Colon (tissue), 2 donors: ENCODE measurements around the gene SH2D3A.
"Not testable (repeated sequence)": the region's sequence is repeated elsewhere in the genome, so short reads cannot be mapped to it uniquely, and the experiment has no call there.

Experiments used
- FAIRE-seq: peaks from 2 replicates; lab custom pipeline; 2012; peaks lifted over from hg19 to GRCh38; lab: Jason Lieb, UNC
- donor health status: control.
- donor health status: control.

The SH2D3A gene

DNA sequence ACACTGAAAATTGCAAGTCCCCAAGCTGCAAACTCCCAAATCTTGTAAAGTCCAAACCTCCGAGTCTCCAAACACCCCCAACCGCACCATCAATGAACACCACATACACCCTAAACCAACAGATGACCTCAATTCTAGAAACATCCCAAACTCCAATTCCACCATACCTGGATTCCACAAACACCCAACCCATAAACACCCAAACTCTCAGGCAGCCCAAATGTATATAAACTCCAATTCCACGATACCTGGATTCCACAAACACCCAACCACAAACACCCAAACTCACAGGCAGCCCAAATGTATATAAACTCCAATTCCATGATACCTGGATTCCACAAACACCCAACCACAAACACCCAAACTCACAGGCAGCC, 47.3 kb downstream of the SH2D3A start:
- FAIRE-seq, result no peak

DNA sequence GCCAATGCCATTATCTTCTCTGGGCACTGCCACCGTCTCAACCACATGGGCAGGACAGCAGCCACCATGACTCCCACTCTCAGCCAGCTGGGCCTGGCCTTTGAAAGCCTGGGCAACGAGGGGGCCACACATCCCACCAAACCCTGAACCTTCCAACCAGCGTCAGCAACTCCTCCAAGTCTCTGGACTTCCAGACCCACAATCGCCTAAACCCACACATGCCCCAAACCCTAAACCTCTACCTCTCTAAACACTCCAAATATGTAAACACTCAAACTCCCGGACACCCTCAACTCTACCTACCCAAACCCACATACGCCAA, 47.7 kb downstream of the SH2D3A start:
- FAIRE-seq, result no peak

DNA sequence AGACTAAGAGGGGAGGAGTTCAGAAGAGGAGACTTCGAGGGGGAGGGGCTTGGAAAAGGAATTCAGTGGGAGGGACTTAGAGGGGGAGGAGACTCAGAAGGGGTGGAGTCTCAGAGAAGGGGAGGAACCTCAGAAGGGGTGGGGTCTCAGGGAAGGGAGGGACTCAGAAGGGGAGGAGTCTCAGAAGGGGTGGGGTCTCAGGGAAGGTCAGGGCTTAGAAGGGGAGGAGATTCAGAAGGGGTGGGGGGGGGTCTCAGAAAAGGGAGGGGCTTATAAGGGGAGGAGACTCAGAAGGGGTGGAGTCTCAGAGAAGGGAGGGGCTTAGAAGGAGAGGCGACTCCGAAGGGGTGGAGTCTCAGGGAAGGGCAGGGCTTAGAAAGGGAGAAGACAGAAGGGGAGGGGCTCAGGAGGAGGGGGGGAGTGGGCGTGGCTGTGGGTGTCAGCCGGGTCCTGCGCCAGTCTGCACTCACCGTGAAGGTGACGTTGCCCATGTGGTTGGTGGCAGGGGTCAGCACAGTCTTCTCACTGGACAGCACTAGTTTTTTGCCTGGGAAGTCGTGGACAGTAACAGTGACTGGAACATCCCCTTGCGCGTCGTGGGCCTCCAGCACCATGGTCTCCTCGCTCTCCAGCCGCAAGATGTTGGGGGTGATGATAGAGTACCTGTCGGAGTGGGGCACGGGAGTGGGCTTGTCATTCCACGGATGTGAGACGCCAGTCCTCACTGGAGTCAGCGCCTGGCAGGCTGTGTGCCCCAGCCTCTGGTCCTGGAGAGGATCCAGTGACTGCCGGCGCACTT, 48.3 kb downstream of the SH2D3A start:
- FAIRE-seq, result no peak

DNA sequence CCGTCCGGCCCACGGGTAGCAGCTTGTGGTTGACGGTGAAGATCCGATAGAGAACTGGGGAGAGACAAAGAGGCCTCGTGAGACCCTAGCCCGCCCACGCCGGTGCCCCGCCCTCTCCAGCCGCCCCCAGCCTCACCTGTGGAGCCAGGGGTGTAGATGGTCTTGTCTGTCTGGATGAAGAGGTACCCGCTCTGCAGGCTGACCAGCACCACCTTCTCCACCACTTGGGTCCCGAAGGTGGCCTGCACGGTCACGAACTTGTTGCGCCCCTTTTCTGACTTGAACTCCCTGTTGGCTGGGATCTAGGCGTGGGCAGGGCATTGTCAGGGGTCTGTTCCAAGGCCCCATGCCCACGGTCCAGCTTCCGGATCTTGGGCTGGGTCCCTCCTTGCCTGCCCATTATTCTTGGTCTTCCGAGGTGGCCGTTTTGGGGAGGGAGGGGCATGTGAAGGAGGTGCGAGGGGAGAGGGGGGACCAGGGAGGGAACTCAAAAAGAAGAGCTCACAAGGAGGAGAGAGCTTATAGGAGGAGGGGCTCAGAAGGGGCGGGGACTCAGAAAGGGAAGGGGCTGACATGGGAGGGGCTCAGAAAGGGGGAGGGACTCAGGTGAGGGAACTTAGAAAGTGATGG, 49.0 kb downstream of the SH2D3A start:
- no peak for FAIRE-seq

DNA sequence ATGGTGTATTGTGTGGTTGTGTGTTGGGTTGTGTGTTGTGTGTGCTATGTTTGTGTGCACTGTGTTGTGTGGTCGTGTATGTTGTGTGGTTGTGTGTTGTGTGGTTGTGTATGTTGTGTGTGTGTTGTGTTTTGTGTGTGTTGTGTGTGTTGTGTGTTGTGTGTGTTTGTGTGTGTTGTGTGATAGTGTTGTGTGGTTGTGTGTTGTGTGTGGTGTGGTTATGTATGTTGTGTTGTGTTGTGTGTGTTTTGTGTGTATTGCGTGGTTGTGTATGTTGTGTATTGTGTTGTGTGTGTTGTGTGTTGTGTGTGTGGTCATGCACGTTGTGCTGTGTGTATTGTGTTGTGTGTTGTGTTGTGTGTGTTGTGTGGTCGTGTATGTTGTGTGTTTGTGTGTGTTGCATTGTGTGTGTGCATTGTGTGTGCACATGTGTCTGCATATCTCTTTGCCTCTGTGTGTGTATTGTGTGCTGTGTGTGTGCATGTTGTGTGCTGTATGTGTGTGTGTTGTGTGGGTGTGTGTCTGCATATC, 49.7 kb downstream of the SH2D3A start:
- FAIRE-seq, result no peak

DNA sequence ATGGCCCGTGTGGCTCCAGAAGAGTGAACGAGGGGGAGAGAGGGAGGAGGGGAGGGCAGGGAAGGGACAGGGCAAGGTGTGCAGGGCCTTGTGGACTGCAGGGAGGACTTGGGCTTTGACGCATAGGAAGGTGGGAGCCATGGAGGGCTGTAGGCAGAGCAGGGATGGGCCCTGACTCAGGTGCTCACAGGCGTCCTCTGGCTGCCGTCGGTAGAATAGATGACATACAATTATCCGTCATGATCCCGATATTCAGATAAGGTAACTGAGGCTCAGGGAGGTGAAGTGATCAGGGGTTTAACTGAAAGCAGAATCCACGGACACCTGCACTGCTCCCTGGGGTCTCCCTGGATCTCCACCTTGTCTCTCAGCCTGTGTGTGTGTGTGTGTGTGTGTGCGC, 50.2 kb downstream of the SH2D3A start:
- no peak for FAIRE-seq

DNA sequence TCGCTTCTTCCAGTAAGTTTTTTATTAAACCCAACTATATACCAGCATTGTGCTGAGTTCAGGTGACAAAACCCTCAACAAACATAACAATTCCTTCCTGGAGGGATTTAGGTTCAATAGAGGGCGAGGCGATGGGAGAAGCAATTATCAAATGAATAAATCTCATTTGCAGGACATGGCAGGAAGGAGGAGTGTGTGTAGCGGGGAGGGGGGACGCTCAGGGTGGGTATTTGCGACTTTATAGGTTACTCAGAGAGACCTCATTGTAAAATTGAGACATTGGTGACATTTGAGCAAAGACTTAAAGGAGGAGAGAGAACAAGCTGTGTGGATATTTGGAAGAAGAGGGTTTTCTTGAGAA, 50.6 kb downstream of the SH2D3A start:
- no peak for FAIRE-seq

DNA sequence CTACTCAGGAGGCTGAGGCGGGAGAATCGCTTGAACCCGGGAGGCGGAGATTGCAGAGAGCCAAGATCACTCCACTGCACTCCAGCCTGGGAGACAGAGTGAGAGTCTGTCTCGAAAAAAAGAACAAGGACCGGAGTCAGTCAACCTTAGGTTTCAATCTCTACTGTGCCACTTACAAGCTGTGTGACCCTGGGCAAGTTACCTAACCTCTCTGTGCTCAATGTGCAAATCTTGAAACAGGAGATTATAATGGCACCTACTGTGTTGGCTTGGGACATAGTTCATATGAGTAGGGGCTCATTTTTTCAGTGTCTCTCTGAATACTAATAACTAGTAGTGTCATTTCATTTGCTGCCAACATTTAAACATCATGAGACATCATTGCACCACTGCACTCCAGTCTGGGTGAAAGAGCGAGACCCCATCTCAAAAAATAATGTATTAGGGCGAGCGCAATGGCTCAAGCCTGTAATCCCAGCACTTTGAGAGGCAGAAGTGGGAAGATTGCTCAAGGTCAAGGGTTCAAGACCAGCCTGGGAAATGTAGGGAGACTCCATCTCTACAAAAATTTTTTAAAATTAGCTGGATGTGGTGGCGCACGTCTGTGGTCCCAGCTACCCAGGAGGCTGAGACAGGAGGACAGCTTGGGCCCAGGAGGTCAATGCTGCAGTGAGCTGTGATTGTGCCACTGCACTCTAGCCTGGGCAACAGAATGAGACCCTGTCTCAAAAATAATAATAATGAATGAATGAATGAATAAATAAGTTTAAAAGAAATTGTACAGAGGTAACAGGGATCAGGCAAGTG, 52.3 kb downstream of the SH2D3A start:
- FAIRE-seq, result no peak

DNA sequence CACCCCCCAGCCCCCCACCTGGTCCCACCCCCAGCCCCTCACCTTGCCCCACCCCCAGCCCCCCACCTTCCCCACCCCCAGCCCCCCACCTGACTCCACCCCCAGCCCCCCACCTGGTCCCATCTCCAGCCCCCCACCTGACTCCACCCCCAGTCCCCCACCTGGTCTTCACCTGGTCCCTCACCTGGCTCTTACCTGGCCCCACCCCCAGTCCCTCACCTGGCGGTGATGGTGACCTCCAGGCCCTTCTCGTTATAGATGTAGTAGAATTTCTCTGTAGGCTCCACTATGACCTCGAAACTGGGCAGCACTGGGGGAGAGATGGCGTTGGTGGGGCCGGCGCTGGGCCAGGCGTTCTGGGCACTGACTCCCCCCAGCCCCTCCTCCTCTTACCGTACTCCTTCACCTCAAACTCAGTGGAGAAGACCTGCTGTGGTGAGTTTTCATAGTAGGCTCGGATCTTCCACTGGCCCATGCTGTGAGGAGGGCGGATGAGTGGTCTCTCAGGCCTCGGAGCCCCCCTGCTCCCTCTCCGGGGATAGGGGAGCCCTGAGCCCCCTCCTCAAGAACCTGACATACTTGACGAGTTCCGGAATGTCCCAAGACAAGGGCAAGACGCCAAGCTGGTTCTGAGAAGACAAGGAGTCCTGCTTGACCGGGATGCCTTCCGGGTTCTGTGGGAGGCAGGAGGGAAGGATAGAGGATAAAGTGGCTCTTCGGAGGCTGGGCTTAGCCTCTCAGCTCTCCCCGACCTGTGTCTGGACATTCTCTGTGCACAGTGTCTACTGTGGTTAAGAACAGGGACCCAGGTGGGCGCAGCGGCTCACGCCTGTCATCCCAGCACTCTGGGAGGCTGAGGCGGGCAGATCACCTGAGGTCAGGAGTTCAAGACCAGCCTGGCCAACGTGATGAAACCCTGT, 53.2 kb downstream of the SH2D3A start:
- no peak for FAIRE-seq

DNA sequence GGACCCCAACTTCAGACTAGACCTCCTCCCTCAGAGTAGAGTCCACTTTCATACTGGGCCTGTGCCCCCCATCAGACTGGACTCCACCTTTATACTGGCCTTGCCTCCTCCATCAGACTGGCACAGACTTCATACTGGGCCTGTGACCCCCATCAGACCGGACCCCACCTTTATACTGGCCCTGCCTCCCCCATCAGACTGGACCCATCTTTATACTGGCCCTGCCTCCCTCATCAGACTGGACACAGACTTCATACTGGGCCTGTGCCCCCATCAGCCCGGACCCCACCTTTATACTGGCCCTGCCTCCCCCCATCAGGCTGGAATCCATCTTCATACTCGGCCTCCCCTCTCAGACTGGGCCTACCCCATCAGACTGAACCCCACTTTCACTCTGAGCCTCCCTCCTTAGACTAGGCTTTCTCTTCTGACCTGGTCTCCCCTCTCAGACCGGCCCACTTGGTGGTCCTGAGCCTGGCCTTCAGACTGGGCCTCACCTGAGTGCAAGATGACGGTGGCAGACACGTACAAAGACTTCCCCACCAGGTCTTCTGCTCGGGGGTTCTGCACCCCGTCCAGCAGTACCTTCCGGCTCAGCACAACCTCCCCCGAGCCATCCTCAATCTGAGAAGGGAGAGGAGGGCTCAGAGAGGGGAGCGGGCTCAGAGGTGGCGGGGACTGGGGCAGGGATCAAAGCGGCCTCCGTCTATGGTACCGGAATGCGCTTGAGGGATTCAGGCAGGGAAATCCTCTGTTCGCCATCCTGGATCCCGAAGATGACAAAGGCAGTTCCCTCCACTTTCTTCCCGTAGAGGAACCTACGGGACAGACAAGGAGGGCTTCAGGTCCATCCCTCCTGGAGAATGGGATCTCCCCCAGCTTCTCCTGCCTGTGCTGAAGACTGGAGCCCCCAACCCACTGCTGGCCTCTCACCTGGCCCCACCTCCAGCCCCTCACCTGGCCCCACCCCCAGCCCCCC, 54.3 kb downstream of the SH2D3A start:
- FAIRE-seq, result no peak

DNA sequence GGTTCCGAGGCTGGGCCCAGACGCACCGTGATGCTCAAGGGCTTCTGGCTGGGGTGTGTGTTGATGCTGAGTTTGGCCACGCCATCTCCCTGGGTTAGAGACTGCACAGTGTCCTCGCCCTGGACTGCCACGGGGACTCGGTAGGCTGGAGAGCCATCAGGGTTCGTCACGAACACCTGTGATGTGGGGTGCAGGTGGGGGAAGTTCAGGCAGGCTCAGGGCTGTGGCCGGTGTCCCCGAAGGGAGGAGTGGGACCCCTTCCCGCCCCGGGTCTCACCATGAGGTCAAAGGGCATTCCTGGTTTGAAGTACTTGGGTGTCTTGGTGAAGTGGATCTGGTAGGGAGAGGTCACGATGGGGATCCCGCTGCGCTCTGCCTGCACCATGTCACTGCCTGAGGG, 55.0 kb downstream of the SH2D3A start:
- FAIRE-seq, result no peak

DNA sequence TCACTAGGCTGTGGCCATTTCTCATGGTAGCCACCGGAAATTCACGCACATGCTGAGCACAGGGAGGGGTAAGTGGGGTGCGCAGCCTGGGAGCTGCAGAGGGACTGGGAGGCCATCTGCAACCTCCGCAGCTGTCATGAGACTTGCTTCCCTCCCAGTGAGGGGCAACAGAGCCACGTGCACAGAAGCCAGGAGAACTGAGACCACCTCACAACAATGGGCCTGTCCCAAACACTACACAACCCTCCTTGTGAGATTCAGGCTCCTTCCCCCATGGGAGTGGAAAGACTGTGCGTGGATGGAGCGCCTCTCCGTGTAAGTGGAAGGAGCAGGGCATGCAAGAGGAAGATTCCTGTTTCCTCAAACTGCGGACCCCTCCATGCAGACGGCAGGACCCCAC, 55.6 kb downstream of the SH2D3A start:
- no peak for FAIRE-seq

DNA sequence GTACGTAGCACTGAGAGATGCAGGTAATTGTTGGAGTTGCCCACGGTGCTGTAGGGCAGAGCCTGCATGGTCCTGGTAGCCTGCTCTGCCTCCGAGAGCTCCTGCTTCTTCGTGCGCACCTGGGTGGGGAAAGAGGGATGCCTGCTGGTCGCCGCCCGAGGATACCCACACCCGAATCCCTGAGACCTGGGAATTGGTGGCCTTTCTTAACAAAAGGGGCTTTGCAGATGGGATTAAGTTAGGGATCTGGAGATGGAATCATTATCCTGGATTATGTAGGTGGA, 56.2 kb downstream of the SH2D3A start:
- FAIRE-seq, result no peak

DNA sequence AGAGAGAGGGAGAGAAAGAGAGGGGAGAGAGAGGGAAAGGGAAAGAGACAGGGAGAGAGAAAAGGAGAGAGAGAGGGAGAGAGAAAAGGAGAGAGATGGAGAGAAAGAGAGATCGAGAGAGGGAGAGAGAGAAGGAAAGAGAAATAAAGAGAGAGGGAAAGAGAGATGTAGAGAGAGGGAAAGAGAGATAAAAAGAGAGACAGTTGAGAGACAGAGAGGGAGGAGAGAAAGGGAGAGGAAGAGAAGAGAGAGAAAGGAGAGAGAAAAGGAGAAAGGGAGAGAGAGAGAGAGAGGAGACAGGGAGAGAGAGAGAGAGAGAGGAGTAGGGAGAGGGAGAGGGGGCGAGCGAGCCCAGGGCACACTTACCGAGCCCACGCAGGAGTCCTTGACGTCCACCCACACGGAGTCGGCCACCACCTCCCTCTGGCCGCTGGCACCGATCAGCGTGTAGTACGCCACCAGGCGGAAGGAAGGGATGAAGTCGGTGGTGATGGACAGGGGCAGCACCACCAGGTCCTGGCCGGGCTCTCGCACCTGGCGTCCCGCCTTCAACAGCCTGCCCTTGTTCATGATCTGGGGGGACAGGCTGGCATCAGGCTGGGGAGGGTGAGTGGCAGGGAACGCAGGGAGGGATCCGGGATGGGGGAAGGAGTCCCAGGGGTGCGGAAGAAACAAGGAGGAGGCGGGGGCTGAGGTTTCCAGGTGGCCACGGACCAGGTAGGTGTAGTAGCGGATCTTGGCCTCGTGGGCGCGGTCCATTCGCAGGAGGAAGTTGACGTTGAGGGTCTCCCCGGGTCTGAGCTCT, 56.8 kb downstream of the SH2D3A start:
- no peak for FAIRE-seq

DNA sequence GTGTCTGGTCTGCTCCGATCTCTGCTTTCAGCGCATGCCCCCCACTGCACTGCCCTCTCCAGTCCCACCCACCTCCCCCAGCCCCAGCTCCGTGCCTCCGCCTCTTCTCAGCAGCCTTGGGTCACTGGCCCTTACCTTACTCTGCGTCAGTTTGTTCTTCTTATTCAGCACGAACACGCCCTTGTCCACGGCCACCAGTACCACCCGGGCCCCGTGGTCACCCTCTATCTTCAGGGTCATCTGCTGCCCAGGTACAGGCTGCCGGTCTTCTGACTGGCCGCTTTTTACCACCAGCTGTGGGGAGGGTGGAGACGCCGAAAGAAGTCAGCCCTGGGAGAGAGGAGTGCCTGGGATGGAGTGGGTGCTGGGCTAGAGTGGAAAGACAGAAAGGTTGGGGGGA, 57.7 kb downstream of the SH2D3A start:
- no peak for FAIRE-seq

DNA sequence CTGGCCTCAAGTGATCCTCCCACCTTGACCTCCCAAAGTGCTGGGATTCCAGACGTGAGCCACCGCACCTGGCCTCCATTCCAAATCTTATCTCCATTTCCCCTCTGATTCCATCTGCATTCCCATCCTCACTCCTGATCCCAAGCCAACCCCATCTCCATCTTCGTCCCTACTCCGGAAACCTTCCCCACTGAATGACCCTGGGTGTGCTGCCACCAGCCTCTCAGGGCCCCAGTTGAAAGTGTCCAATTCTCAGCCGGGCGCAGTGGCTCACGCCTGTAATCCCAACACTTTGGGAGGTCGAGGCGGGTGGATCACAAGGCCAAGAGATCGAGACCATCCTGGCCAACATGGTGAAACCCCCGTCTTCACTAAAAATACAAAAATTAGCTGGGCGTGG, 58.3 kb downstream of the SH2D3A start:
- FAIRE-seq, result not testable (repeated sequence)

DNA sequence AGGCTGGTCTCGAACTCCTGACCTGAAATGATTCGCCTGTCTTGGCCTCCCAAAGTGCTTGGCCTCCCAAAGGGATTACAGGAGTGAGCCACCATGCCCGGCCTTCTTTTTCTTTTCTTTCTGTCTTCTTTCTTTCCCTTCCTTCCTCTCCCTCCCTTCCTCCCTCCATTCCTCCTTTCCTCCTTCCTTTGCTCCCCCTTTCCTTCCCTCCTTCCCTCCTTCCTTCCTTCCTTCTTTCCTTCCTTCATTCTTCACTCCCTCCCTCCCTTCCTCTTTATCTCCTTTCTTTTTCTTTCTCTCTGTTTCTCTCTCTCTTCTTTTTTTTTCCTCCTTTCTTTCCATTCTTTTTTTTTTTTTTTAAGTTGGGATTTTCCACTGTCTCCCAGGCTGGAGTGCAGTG, 58.9 kb downstream of the SH2D3A start:
- FAIRE-seq, result no peak

DNA sequence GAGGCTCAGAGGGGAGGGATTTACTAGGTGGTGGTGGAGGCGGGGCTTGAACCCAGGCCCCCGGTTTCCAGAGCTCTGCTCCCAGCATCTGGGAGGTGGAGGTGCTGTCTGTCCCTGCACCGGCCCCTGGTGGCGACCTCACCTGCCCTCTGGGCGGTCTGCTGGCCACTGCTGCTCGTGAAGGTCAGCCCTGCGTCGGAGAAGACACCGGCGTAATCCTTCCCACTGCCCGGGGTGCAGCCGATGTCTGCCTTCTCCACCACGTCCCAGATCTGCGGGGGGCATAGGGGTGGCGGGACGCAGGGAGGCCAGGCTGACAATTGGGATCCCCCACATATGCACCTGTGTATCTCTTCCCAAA, 59.6 kb downstream of the SH2D3A start:
- FAIRE-seq, result no peak

DNA sequence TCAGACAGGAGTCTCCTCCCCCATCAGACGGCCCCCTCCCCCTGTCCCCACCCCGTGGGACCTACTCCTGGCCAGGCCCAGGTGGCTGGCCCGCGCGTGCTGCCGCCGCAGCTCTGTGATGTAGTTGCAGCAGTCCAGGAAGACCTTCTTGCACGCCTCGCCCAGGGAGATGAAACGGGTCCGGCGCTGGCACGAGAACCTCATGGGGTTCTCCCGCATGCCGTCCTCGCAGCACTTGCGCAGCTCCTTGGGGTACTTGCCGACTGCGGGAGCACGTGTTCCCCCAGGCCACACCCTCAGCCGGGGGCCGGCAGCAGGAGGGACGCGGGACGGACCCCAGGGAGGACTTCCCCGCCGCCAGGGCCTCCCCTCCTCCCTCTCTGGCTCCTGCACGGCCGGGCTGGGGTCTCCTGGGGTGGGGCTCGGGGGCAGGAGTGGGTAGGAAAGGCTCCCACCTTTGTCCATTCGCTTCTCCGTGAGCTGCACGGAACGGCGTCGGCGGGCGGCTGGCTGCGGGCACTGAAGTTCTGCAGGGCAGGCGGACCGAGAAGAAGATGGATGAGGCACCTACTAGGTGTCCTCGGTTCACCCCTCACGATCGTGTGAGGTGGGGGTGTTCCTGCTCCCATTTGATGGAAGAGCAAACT, 60.1 kb downstream of the SH2D3A start:
- FAIRE-seq, result no peak

DNA sequence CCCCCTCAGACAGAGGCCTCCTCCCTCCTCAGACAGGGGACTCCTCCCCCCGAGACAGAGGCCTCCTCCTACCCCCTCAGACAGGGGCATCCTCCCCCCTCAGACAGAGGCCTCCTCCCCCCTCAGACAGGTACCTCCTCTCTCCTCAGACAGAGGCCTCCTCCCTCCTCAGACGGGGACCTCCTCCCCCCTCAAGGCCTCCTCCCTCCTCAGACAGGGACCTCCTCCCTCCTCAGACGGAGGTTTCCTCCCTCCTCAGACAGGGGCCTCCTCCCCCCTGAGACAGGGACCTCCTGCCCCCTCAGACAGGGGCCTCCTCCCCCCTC, 60.6 kb downstream of the SH2D3A start:
- no peak for FAIRE-seq
